Measurements from ENCODE around the gene GCNT1.

GCNT1 gene

DNA sequence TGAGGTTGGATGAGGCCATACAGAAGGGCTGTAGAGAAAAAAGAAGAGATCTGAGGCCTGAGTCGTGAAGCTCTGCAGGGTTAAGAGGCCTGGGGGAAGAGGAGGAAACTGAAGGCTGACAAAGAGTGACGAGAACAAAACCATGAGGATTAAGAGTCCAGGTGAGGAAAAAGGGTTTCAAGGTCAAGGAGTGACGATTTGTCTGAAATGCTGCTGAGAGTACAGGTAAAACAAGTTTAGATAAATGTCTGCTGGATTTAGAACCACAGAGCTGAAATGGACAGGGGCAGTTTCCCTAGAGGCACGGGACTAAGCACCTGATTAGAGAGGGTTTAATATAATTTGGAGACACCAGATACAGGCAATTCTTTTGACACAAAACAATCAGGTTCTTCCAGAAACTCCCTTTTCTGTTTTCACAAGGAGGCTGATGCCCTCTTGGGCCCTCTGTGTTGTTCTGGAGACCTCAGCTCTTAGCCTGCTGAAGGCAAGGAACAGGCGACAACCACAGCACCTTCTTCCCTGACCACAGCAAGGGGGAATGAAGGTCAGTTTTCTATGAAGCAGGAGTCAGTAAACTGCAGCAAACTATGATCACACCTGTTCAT, 14.6 kb upstream of the GCNT1 start:
- Histone ChIP-seq H3K9me3 (ENCODE audit: control insufficient read depth, insufficient read depth, low read length) (peaks cover 8% of the 10 kb centered on the region; the same call in 1 of the 2 replicates), H3K9ac (ENCODE audit: low read depth, low read length) (no peak overlapping the region), H3K4me1 (ENCODE audit: control insufficient read depth, insufficient read depth, low read length) (no peaks in the 10 kb centered on the region), H3K27ac (ENCODE audit: low read depth, low read length) (no peak overlapping the region), H3K4me3 (ENCODE audit: low read depth, low read length) (no peak overlapping the region), H3K27me3 (ENCODE audit: control insufficient read depth, insufficient read depth, low read length) (no peaks in the 10 kb centered on the region), H3K36me3 (ENCODE audit: control insufficient read depth, insufficient read depth, low read length) (no peaks in the 10 kb centered on the region)

DNA sequence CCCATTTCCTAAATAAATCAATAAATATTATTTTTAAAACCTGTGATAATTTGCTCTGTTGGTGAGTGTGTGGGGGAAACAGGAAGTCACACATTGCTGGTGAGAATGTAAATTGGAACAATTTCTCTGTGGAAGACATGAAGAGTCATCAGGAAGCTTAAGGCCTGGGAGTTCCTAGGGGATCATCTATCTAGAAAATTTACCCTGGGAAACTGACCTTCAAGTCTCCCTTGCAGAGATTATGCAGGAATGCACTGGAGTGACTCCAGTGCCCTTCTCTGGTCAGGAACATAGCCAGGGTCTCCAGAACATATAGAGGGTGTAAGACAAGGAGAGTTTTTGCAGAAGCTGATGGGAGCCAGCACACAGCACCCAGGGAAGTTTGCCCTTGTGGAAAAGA, 13.0 kb upstream of the GCNT1 start:
- Histone ChIP-seq H3K9me3 (ENCODE audit: control insufficient read depth, insufficient read depth, low read length) (peaks cover 8% of the 10 kb centered on the region; the same call in 1 of the 2 replicates), H3K9ac (ENCODE audit: low read depth, low read length) (no peak overlapping the region), H3K4me3 (ENCODE audit: low read depth, low read length) (no peak overlapping the region), H3K27me3 (ENCODE audit: control insufficient read depth, insufficient read depth, low read length) (no peaks in the 10 kb centered on the region), H3K4me1 (ENCODE audit: control insufficient read depth, insufficient read depth, low read length) (peaks cover 3% of the 10 kb centered on the region), H3K27ac (ENCODE audit: low read depth, low read length) (no peak overlapping the region), H3K36me3 (ENCODE audit: control insufficient read depth, insufficient read depth, low read length) (no peaks in the 10 kb centered on the region)

DNA sequence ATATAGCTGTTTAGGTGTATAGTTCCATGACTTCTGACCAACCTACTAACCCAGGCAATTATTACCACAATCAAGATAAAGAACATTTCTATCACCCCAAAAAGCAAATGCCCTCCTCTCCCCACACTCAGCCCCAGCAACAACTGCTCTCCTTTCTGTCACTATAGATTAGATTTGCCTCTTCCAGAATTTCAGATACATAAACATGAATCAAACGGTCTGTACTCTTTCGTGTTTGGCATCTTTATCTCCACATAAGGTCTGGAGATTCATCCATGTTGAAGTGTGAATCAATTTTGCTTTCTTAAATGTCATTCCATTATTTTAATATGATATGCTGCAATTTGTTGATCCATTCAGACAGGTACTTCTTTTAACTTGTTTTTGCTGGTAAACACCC, 10.5 kb upstream of the GCNT1 start:
- Histone ChIP-seq H3K9me3 (ENCODE audit: control insufficient read depth, insufficient read depth, low read length) (no peaks in the 10 kb centered on the region), H3K27me3 (ENCODE audit: control insufficient read depth, insufficient read depth, low read length) (no peaks in the 10 kb centered on the region), H3K27ac (ENCODE audit: low read depth, low read length) (no peak overlapping the region), H3K36me3 (ENCODE audit: control insufficient read depth, insufficient read depth, low read length) (no peaks in the 10 kb centered on the region), H3K4me1 (ENCODE audit: control insufficient read depth, insufficient read depth, low read length) (peaks cover 20% of the 10 kb centered on the region), H3K4me3 (ENCODE audit: low read depth, low read length) (no peak overlapping the region), H3K9ac (ENCODE audit: low read depth, low read length) (no peak overlapping the region)

DNA sequence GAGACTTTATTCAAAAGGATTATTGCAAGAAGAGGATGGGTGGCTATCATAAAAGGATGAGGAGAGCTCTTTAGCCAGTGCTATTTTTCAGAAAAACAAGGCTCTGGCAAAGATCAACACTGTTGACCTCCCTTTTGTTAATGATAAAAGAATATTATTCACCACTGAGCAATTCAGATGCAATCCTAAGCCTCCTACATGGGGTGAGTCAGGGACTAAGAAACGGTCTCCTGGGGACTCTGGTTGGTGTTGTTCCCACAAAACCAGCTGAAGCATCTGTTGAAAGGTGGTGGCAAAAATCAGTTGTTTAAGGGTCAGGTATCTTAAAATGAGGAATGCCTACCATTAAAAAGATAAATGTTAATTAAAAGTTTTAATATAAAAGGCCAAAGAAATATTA, 7.7 kb upstream of the GCNT1 start:
- peaks cover 24% of the 10 kb centered on the region for H3K4me1 ChIP-seq (ENCODE audit: control insufficient read depth, insufficient read depth, low read length)
- H3K9me3 ChIP-seq (ENCODE audit: control insufficient read depth, insufficient read depth, low read length) = no peaks in the 10 kb centered on the region
- peak overlapping the region; percentile 88 for H3K27ac ChIP-seq (ENCODE audit: low read depth, low read length)
- H3K36me3 ChIP-seq (ENCODE audit: control insufficient read depth, insufficient read depth, low read length) = no peaks in the 10 kb centered on the region
- H3K9ac ChIP-seq (ENCODE audit: low read depth, low read length) = no peak overlapping the region
- H3K27me3 ChIP-seq (ENCODE audit: control insufficient read depth, insufficient read depth, low read length) = no peaks in the 10 kb centered on the region
- H3K4me3 ChIP-seq (ENCODE audit: low read depth, low read length) = no peak overlapping the region

DNA sequence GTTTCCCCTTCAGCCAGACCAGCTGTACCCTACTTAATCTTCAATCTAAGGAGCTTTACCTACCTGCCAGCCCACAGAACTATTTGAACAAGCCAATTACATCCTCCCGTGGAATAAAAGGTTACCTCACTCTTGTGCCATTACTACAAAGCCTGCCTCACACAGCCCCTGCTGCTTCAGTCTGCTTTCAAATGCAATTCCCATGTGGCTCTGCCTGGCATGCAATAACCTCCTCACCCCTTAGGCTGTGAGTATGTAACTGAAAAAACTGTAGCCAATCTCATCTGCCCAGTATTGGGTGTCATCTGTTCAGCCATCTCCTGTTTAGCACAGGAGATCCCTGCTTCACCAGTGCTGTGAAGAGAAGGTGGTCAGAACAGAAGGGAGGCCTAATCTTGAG, 6.1 kb upstream of the GCNT1 start:
- Histone ChIP-seq H3K4me3 (ENCODE audit: low read depth, low read length) (no peak overlapping the region), H3K36me3 (ENCODE audit: control insufficient read depth, insufficient read depth, low read length) (no peaks in the 10 kb centered on the region), H3K27me3 (ENCODE audit: control insufficient read depth, insufficient read depth, low read length) (no peaks in the 10 kb centered on the region), H3K9me3 (ENCODE audit: control insufficient read depth, insufficient read depth, low read length) (no peaks in the 10 kb centered on the region), H3K9ac (ENCODE audit: low read depth, low read length) (no peak overlapping the region), H3K27ac (ENCODE audit: low read depth, low read length) (peak overlapping the region; percentile 4), H3K4me1 (ENCODE audit: control insufficient read depth, insufficient read depth, low read length) (peaks cover 30% of the 10 kb centered on the region)

DNA sequence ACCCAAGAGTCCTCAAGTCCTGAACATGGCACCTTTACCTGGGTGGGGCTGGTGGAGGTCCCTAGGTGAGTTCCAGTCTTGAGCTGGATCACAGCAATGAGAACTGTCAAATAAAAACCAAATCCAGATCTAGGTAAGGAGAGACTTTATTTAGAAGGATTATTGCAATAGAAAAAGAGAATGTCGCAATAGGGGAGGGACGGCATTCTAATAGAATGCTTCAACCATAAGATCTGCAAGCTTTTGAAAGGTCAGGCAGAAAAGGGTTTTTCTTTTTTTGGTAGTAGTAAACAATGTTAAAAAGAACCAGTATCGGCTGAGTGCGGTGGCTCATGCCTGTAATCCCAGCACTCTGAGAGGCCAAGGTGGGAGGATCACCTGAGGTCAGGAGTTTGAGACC, 5.2 kb upstream of the GCNT1 start:
- no peak overlapping the region for H3K9ac ChIP-seq (ENCODE audit: low read depth, low read length)
- no peak overlapping the region for H3K4me3 ChIP-seq (ENCODE audit: low read depth, low read length)
- no peaks in the 10 kb centered on the region for H3K9me3 ChIP-seq (ENCODE audit: control insufficient read depth, insufficient read depth, low read length)
- peaks cover 33% of the 10 kb centered on the region for H3K4me1 ChIP-seq (ENCODE audit: control insufficient read depth, insufficient read depth, low read length)
- no peak overlapping the region for H3K27ac ChIP-seq (ENCODE audit: low read depth, low read length)
- H3K27me3 ChIP-seq (ENCODE audit: control insufficient read depth, insufficient read depth, low read length) = peaks cover 4% of the 10 kb centered on the region; the same call in 1 of the 2 replicates
- no peaks in the 10 kb centered on the region for H3K36me3 ChIP-seq (ENCODE audit: control insufficient read depth, insufficient read depth, low read length)

DNA sequence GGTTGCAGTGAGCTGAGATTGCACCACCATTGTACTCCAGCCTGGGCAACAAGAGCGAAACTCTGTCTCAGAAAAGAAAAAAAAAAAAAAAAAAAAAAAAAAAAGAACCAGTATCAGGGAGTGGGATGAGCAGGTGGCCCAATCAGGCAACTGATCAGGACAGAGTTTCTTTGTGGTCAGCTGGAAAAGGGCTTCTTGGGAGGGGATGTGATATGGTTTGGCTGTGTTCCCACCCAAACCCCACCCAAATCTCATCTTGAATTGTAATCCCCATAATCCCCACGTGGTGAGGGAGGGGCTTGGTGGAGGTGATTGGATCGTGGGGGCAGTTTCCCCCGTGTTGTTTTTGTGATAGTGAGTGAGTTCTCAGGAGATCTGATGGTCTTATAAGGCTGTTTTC, 4.7 kb upstream of the GCNT1 start:
- Histone ChIP-seq H3K9ac (ENCODE audit: low read depth, low read length) (no peak overlapping the region), H3K4me3 (ENCODE audit: low read depth, low read length) (no peak overlapping the region), H3K27ac (ENCODE audit: low read depth, low read length) (no peak overlapping the region), H3K27me3 (ENCODE audit: control insufficient read depth, insufficient read depth, low read length) (peaks cover 4% of the 10 kb centered on the region; the same call in 1 of the 2 replicates), H3K36me3 (ENCODE audit: control insufficient read depth, insufficient read depth, low read length) (no peaks in the 10 kb centered on the region), H3K4me1 (ENCODE audit: control insufficient read depth, insufficient read depth, low read length) (peaks cover 33% of the 10 kb centered on the region), H3K9me3 (ENCODE audit: control insufficient read depth, insufficient read depth, low read length) (no peaks in the 10 kb centered on the region)

DNA sequence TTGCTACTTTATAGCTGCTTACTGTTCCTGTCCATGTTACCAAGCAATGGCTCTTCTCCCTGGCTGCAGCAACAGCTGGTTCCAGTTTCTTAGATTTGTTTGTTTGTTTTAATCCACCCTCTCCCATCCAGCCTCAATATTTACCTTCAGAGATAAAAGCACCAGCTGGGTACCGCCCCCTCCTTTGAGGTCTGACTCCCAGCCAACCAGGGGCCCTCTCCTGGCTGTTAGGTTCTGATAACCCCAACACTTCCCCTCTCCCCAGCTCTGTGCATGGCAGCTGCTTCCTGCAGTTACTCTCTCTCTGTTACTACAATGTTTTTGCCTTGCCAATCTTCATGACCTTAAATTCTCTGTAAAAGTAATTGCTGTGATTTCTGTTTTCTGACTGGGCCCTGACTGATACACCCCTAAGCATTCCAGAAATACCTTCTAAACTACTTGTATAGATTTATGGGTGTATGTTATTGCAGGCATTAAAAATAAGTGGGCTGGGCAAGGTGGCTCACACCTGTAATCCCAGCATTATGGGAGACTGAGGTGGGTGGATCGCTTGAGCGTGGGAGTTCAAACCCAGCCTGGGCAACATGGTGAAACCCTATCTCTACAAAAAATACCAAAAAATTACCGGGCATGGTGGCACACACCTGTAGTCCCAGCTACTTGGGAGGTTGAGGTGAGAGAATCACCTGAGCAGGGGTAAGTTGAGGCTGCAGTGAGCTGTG, 2.6 kb upstream of the GCNT1 start:
- H3K4me1 ChIP-seq (ENCODE audit: control insufficient read depth, insufficient read depth, low read length) = peaks cover 35% of the 10 kb centered on the region
- H3K9me3 ChIP-seq (ENCODE audit: control insufficient read depth, insufficient read depth, low read length) = no peaks in the 10 kb centered on the region
- H3K27me3 ChIP-seq (ENCODE audit: control insufficient read depth, insufficient read depth, low read length) = peaks cover 11% of the 10 kb centered on the region
- no peaks in the 10 kb centered on the region for H3K36me3 ChIP-seq (ENCODE audit: control insufficient read depth, insufficient read depth, low read length)
- H3K4me3 ChIP-seq (ENCODE audit: low read depth, low read length) = no peak overlapping the region
- H3K9ac ChIP-seq (ENCODE audit: low read depth, low read length) = no peak overlapping the region
- no peak overlapping the region for H3K27ac ChIP-seq (ENCODE audit: low read depth, low read length)

DNA sequence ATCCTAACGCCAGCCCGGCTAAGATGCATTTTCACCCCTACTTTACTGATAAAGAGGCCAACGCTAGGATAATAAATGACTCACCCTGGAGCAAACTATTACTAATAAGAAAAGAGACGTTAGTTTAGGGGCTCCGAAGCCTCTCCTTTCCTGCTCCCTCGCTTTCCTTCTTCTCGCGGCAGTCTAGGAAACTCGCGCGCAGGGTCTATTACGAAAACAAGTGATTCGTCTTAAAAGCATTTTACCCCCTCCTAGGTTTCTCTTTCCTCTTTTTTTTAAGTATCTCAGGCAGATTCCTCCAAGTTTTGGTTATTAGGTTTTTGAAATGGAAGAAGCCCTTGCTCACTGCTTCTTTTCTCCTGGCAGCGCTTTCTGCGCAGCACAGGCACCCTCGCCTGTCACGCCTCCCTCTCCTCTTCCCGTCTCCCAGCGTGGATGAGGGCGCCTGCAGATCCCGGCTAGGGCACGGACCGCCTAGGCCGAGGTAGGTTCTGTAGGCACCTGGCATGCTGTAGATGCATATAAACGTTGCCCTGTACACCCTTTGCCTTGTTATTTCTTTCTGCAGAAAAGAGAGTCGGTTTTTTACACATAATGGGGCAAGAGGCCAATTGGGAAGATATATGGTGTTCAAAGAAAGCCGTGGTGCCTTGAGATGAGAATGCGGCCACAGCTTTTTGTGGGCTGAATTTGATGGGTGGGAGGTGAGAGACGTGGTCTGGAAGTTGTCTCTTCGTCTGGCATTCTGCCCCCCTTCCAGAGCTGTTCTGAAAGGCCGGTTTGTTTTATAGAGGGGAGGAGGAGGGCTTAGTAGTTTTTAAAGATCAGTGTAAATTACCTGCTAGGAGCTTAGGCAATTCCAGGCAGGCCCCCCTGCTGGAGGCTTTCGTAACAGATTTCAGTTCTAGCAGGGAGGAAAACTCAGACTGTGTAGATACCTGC, 983 bp downstream of the GCNT1 start:
- Histone ChIP-seq H3K4me3 (ENCODE audit: low read depth, low read length) (peak overlapping the region; percentile 72), H3K9ac (ENCODE audit: low read depth, low read length) (peak overlapping the region; percentile 38; the same call in 1 of the 2 replicates), H3K27ac (ENCODE audit: low read depth, low read length) (peak overlapping the region; percentile 24), H3K36me3 (ENCODE audit: control insufficient read depth, insufficient read depth, low read length) (peaks cover 5% of the 10 kb centered on the region; the same call in 1 of the 2 replicates), H3K9me3 (ENCODE audit: control insufficient read depth, insufficient read depth, low read length) (no peaks in the 10 kb centered on the region), H3K4me1 (ENCODE audit: control insufficient read depth, insufficient read depth, low read length) (peaks cover 22% of the 10 kb centered on the region), H3K27me3 (ENCODE audit: control insufficient read depth, insufficient read depth, low read length) (peaks cover 11% of the 10 kb centered on the region)

DNA sequence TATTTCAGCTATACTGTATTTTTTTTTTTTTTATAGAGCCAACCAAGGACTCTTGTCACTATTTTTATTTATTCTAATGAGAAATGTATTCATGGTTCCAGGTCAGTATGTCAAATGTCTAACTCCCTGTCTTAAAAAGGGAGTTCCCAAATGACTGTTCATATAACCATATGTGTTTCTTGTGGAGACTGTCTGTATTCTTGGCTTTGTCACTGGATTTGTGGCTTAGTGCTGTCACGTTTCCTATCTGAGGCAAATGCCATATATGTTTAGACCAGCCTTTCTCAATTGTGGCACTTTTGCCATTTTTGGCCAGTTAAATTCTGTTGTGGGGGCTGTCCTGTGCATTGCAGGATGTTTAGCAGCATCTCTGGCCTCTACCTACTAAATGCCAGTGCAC, 3.1 kb downstream of the GCNT1 start:
- Histone ChIP-seq H3K9me3 (ENCODE audit: control insufficient read depth, insufficient read depth, low read length) (no peaks in the 10 kb centered on the region), H3K27ac (ENCODE audit: low read depth, low read length) (no peak overlapping the region), H3K36me3 (ENCODE audit: control insufficient read depth, insufficient read depth, low read length) (peaks cover 10% of the 10 kb centered on the region), H3K9ac (ENCODE audit: low read depth, low read length) (no peak overlapping the region), H3K4me3 (ENCODE audit: low read depth, low read length) (no peak overlapping the region), H3K4me1 (ENCODE audit: control insufficient read depth, insufficient read depth, low read length) (peaks cover 13% of the 10 kb centered on the region), H3K27me3 (ENCODE audit: control insufficient read depth, insufficient read depth, low read length) (peaks cover 11% of the 10 kb centered on the region)
